Mesendoderm (in vitro differentiated cells): Measurements from ENCODE around the gene POM121L2.

Experiments
- DNase-seq: peaks from one replicate; pipeline ENCODE4 v3.0.0; 2013
- H2AK5ac ChIP-seq: 2 replicates; pipeline ENCODE4 v1.6.1; 2013; ENCODE audit warnings: low read length, inconsistent platforms
- H2BK120ac ChIP-seq: 2 replicates; pipeline ENCODE4 v1.6.1; 2013; ENCODE audit warnings: low read depth, mild to moderate bottlenecking, low read length, moderate library complexity, mixed read lengths
- H2BK15ac ChIP-seq: replicated peaks from 2 replicates; pipeline ENCODE4 v1.6.1; 2013; ENCODE audit warnings: low read depth, mild to moderate bottlenecking, moderate library complexity
- H2BK5ac ChIP-seq: 2 replicates; pipeline ENCODE4 v1.6.1; 2013; ENCODE audit warnings: low read length, inconsistent platforms
- H3K18ac ChIP-seq: 2 replicates; pipeline ENCODE4 v1.6.1; 2013; ENCODE audit warnings: mild to moderate bottlenecking, low read length, mixed read lengths
- H3K23ac ChIP-seq: one replicate; pipeline ENCODE4 v1.6.1; 2013; ENCODE audit warnings: low read length
- H3K27ac ChIP-seq: 2 replicates; pipeline ENCODE4 v1.5.1; 2013; ENCODE audit warnings: low read depth, mild to moderate bottlenecking, inconsistent platforms, low read length, moderate library complexity
- H3K27me3 ChIP-seq: 2 replicates; pipeline ENCODE4 v1.6.1; 2013; ENCODE audit warnings: low read length, control low read depth, mild to moderate bottlenecking, inconsistent platforms; ENCODE audit not compliant: insufficient read depth, poor library complexity
- H3K36me3 ChIP-seq: 2 replicates; pipeline ENCODE4 v1.6.1; 2013; ENCODE audit warnings: low read length, inconsistent platforms; ENCODE audit not compliant: control insufficient read depth, insufficient read depth
- H3K4ac ChIP-seq: one replicate; pipeline ENCODE4 v1.6.1; 2013; ENCODE audit warnings: low read depth, mild to moderate bottlenecking, low read length, moderate library complexity
- H3K4me1 ChIP-seq: 2 replicates; pipeline ENCODE4 v1.6.1; 2013; ENCODE audit warnings: low read depth, low read length, inconsistent platforms; ENCODE audit not compliant: control insufficient read depth
- H3K4me2 ChIP-seq: 2 replicates; pipeline ENCODE4 v1.6.1; 2013; ENCODE audit warnings: low read length
- H3K4me3 ChIP-seq: 2 replicates; pipeline ENCODE4 v1.5.1; 2013; ENCODE audit warnings: mild to moderate bottlenecking, low read length
- H3K56ac ChIP-seq: one replicate; pipeline ENCODE4 v1.6.1; 2013; ENCODE audit warnings: low read length
- H3K79me1 ChIP-seq: 2 replicates; pipeline ENCODE4 v1.6.1; 2013; ENCODE audit warnings: low read length, inconsistent platforms
- H3K79me2 ChIP-seq: 2 replicates; pipeline ENCODE4 v1.6.1; 2013; ENCODE audit warnings: mild to moderate bottlenecking, low read length; ENCODE audit not compliant: control insufficient read depth, insufficient read depth
- H3K9ac ChIP-seq: 2 replicates; pipeline ENCODE4 v1.6.1; 2013; ENCODE audit warnings: low read length, inconsistent platforms
- H4K5ac ChIP-seq: one replicate; pipeline ENCODE4 v1.6.1; 2013; ENCODE audit warnings: low read length
- H4K8ac ChIP-seq: one replicate; pipeline ENCODE4 v1.6.1; 2013; ENCODE audit warnings: low read depth, mild to moderate bottlenecking, control low read depth, low read length, moderate library complexity
- WGBS: extraction: QIAGEN DNeasy Blood & Tissue Kit; methylation state at CpG from one replicate; pipeline ENCODE4 v1.1.7; 2013; ENCODE audit warnings: low lambda C conversion rate, missing lambda C conversion rate; ENCODE audit not compliant: insufficient coverage; ENCODE audit errors: extremely low coverage; 5-methylcytosine and 5-hydroxymethylcytosine counted together

Gene POM121L2

DNA sequence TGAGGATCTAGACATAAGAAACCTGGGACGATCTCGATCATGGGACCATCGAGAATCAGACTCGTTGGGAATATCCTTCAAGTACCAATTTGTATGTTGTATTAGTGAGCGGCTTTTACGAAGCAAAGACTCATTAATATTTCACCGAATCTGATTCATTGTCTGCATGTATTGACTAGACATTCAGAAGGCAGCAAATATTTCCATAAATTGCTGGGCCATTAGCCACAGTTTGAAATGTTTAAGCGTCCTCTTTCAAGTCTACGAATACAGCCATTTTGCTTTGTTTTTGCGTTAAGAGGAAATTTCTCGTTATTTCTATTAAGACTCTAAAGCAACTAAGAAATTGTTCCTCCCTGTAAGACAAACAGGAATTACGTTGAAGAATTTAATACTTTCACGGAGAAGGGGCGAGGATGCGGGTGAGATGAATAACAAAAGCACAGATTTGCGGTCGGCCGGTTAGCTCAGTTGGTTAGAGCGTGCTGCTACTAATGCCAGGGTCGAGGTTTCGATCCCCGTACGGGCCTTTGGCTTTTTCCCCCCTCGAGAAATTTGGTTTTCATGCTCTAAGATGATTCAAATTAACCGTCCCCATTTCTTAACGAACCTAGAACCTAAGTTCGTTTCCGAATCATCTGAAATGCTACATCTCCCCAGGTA, 18.5 kb downstream of the POM121L2 start:
- H4K8ac ChIP-seq: no peak overlapping the region
- no peak overlapping the region for H3K27ac ChIP-seq
- no peak overlapping the region for H3K9ac ChIP-seq
- H3K4ac ChIP-seq: no peak overlapping the region
- no peak overlapping the region for H3K18ac ChIP-seq
- peak; percentile 83 for DNase-seq
- no peak overlapping the region for H3K4me2 ChIP-seq
- no CpG with 5 or more reads among the region's 28 CpGs for WGBS
- no peak overlapping the region for H3K4me3 ChIP-seq
- H3K79me2 ChIP-seq: no peaks in the 10 kb centered on the region
- peaks cover 2% of the 10 kb centered on the region for H3K4me1 ChIP-seq
- H2BK120ac ChIP-seq: no peak overlapping the region
- no peak overlapping the region for H4K5ac ChIP-seq
- no peak overlapping the region for H2BK15ac ChIP-seq
- no peaks in the 10 kb centered on the region for H3K36me3 ChIP-seq
- no peaks in the 10 kb centered on the region for H3K27me3 ChIP-seq
- no peak overlapping the region for H2BK5ac ChIP-seq
- H3K23ac ChIP-seq: no peak overlapping the region
- H3K79me1 ChIP-seq: no peaks in the 10 kb centered on the region
- no peak overlapping the region for H2AK5ac ChIP-seq
- no peak overlapping the region for H3K56ac ChIP-seq

- no CpG with 5 or more reads among the region's 10 CpGs for WGBS
These were observed 21.2 kb downstream of the POM121L2 start for GRCh38 chr6:27290850-27291208.

DNA sequence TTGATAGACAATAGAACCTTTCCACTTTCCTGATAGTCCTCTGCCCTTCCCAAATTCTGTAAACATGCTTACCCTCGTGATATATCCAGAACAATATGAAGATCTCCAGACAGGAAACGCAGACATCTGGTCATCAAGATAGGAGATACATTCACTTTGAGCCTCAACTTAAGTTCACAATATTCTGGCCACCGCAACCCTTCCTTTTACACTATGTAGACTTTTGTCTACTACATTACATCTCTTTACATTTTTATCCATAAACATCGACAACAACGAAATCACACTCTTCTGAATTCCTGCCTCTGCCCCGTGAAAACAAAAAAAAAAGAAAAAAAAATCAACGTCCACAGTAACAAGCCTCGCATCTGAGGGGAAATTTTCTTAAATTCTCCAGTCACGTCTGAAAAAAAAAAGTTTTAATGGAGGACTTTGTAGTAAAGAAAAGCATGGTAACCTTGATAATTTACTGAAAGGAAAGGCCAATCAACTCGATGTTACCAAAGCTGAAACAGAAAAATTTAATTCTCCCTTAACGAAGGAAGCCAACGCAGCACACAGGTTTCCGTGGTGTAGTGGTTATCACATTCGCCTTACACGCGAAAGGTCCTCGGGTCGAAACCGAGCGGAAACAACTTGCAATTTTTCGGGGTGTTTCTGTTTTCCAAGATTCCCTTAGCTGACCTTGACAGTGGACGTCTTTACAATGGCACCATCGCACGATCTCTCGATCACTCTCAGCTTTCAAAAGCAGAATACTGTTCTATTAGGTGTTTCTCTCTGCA, 21.8 kb downstream of the POM121L2 start:
- Histone ChIP-seq H3K4ac (no peak overlapping the region), H3K4me1 (peaks cover 2% of the 10 kb centered on the region), H2BK15ac (no peak overlapping the region), H3K56ac (peak overlapping the region; percentile 68), H3K18ac (no peak overlapping the region), H3K4me2 (peak overlapping the region; percentile 69), H3K79me1 (no peaks in the 10 kb centered on the region), H2AK5ac (no peak overlapping the region), H4K8ac (no peak overlapping the region), H3K23ac (no peak overlapping the region), H3K79me2 (no peaks in the 10 kb centered on the region), H3K27me3 (peaks cover 2% of the 10 kb centered on the region), H3K9ac (peak overlapping the region; percentile 49), H2BK120ac (no peak overlapping the region), H4K5ac (no peak overlapping the region), H3K4me3 (peak overlapping the region; percentile 44), H2BK5ac (no peak overlapping the region), H3K36me3 (no peaks in the 10 kb centered on the region), H3K27ac (no peak overlapping the region)
- peak; percentile 98 for DNase-seq
- 100% methylated on average over 3 of the region's 25 CpGs for WGBS

More at GRCh38 chr6:27290850-27291208, 21.2 kb downstream of the POM121L2 start:
- no peak for DNase-seq
- Histone ChIP-seq H3K4me3 (peak overlapping the region; percentile 44), H4K8ac (no peak overlapping the region), H3K27me3 (peaks cover 2% of the 10 kb centered on the region), H3K36me3 (no peaks in the 10 kb centered on the region), H4K5ac (no peak overlapping the region), H3K9ac (peak overlapping the region; percentile 49), H3K18ac (no peak overlapping the region), H3K23ac (no peak overlapping the region), H3K79me2 (no peaks in the 10 kb centered on the region), H3K56ac (peak overlapping the region; percentile 68), H2BK5ac (no peak overlapping the region), H3K79me1 (no peaks in the 10 kb centered on the region), H2AK5ac (no peak overlapping the region), H3K4me1 (peaks cover 2% of the 10 kb centered on the region), H3K4ac (no peak overlapping the region), H2BK120ac (no peak overlapping the region), H2BK15ac (no peak overlapping the region), H3K4me2 (peak overlapping the region; percentile 69), H3K27ac (no peak overlapping the region)

- Histone ChIP-seq H3K27me3 (peaks cover 2% of the 10 kb centered on the region), H3K56ac (peak overlapping the region; percentile 51), H3K36me3 (no peaks in the 10 kb centered on the region), H3K23ac (no peak overlapping the region), H3K79me1 (no peaks in the 10 kb centered on the region), H2BK15ac (no peak overlapping the region), H2BK120ac (no peak overlapping the region), H3K18ac (peak overlapping the region; percentile 61), H3K4ac (no peak overlapping the region), H3K9ac (peak overlapping the region; percentile 64), H3K4me3 (peak overlapping the region; percentile 65), H2BK5ac (no peak overlapping the region), H2AK5ac (no peak overlapping the region), H3K27ac (no peak overlapping the region), H3K4me1 (peaks cover 2% of the 10 kb centered on the region), H4K8ac (no peak overlapping the region), H3K79me2 (no peaks in the 10 kb centered on the region), H4K5ac (no peak overlapping the region), H3K4me2 (peak overlapping the region; percentile 89)
- 100% methylated on average over 1 of the region's 33 CpGs for WGBS
- peak; percentile 67 for DNase-seq
These were observed 23.7 kb downstream of the POM121L2 start for GRCh38 chr6:27288136-27289044.

- H3K56ac ChIP-seq: peak overlapping the region; percentile 30
- no peak overlapping the region for H3K18ac ChIP-seq
- peak overlapping the region; percentile 65 for H3K4me3 ChIP-seq
- H3K27ac ChIP-seq: no peak overlapping the region
- no peak overlapping the region for H2BK120ac ChIP-seq
- H3K4me2 ChIP-seq: peak overlapping the region; percentile 89
- H2BK5ac ChIP-seq: no peak overlapping the region
- no peaks in the 10 kb centered on the region for H3K79me2 ChIP-seq
- H3K36me3 ChIP-seq: no peaks in the 10 kb centered on the region
- no peak overlapping the region for H3K4ac ChIP-seq
- H3K79me1 ChIP-seq: no peaks in the 10 kb centered on the region
- no CpG with 5 or more reads among the region's 8 CpGs for WGBS
- H3K9ac ChIP-seq: peak overlapping the region; percentile 64
- H3K4me1 ChIP-seq: peaks cover 2% of the 10 kb centered on the region
- H2BK15ac ChIP-seq: no peak overlapping the region
- H4K8ac ChIP-seq: no peak overlapping the region
- H3K23ac ChIP-seq: no peak overlapping the region
- H4K5ac ChIP-seq: no peak overlapping the region
- no peak overlapping the region for H2AK5ac ChIP-seq
- H3K27me3 ChIP-seq: peaks cover 2% of the 10 kb centered on the region
- DNase-seq: no peak
These were observed 24.3 kb downstream of the POM121L2 start for GRCh38 chr6:27287751-27288135.
